ENCODE data around the gene MAP3K21. TPM values are rescaled to one million over a fixed set of nuclear protein-coding genes. Genes with fewer than 3 reads are reported as not detected.

The MAP3K21 gene
- total RNA-seq, 2 donors from 2014 or later: 0.14 to 2.8 TPM

- DNase-seq (ENCODE audit: low spot score) (no peak), ATAC-seq (ENCODE audit: insufficient number of reproducible peaks, low FRiP score, low read depth) (no peak)
- Histone ChIP-seq H3K36me3 (no peaks in the 10 kb centered on the region), H3K27me3 (replicated peaks; ENCODE audit: insufficient read depth) (no peaks in the 10 kb centered on the region), H3K9me3 (no peaks in the 10 kb centered on the region), H3K4me3 (no peak overlapping the region), H3K27ac (no peak overlapping the region), H3K4me1 (ENCODE audit: control insufficient read depth in 1 of 2, low read depth in 2 of 2) (peaks cover 3 to 13% of the 10 kb centered on the region in 2 donors)
- no peak for TF ChIP-seq CTCF (IDR thresholded peaks at IDR 0.05)
Observed at GRCh38 chr1:233333086-233333485, 5.6 kb downstream of the MAP3K21 start.

GRCh38 chr1:233334092-233334491 lies 6.6 kb downstream of the MAP3K21 start:
- no peak overlapping the region for H3K27ac ChIP-seq
- H3K27me3 ChIP-seq (replicated peaks; ENCODE audit: insufficient read depth): no peaks in the 10 kb centered on the region
- DNase-seq (ENCODE audit: low spot score) (no peak), ATAC-seq (ENCODE audit: insufficient number of reproducible peaks, low FRiP score, low read depth) (no peak)
- H3K4me3 ChIP-seq: no peak overlapping the region
- peaks cover 2 to 3% of the 10 kb centered on the region in 2 donors for H3K4me1 ChIP-seq (ENCODE audit: control insufficient read depth in 1 of 2, low read depth in 2 of 2)
- H3K9me3 ChIP-seq: no peaks in the 10 kb centered on the region
- no peaks in the 10 kb centered on the region for H3K36me3 ChIP-seq
- TF ChIP-seq CTCF (IDR thresholded peaks at IDR 0.05): no peak

- Histone ChIP-seq H3K27ac (no peak overlapping the region), H3K36me3 (no peaks in the 10 kb centered on the region), H3K9me3 (no peaks in the 10 kb centered on the region), H3K4me1 (ENCODE audit: control insufficient read depth in 1 of 2, low read depth in 2 of 2) (no peaks in the 10 kb centered on the region), H3K27me3 (replicated peaks; ENCODE audit: insufficient read depth) (no peaks in the 10 kb centered on the region), H3K4me3 (no peak overlapping the region)
- DNase-seq (ENCODE audit: low spot score) (no peak), ATAC-seq (ENCODE audit: insufficient number of reproducible peaks, low FRiP score, low read depth) (no peak)
- no peak for TF ChIP-seq CTCF (IDR thresholded peaks at IDR 0.05)
Observed at GRCh38 chr1:233336554-233337456, 9.3 kb downstream of the MAP3K21 start.

- Histone ChIP-seq H3K27me3 (replicated peaks; ENCODE audit: insufficient read depth) (no peaks in the 10 kb centered on the region), H3K4me1 (ENCODE audit: control insufficient read depth in 1 of 2, low read depth in 2 of 2) (no peaks in the 10 kb centered on the region), H3K9me3 (no peaks in the 10 kb centered on the region), H3K4me3 (no peak overlapping the region), H3K27ac (no peak overlapping the region), H3K36me3 (no peaks in the 10 kb centered on the region)
- DNase-seq (ENCODE audit: low spot score) (no peak), ATAC-seq (ENCODE audit: insufficient number of reproducible peaks, low FRiP score, low read depth) (no peak)
- TF ChIP-seq CTCF (IDR thresholded peaks at IDR 0.05): no peak
Observed at GRCh38 chr1:233337505-233337904, 10.0 kb downstream of the MAP3K21 start.

GRCh38 chr1:233338102-233338501 lies 10.6 kb downstream of the MAP3K21 start:
- DNase-seq (ENCODE audit: low spot score) (no peak), ATAC-seq (ENCODE audit: insufficient number of reproducible peaks, low FRiP score, low read depth) (no peak)
- Histone ChIP-seq H3K9me3 (no peaks in the 10 kb centered on the region), H3K27ac (no peak overlapping the region), H3K4me3 (no peak overlapping the region), H3K27me3 (replicated peaks; ENCODE audit: insufficient read depth) (no peaks in the 10 kb centered on the region), H3K4me1 (ENCODE audit: control insufficient read depth in 1 of 2, low read depth in 2 of 2) (no peaks in the 10 kb centered on the region), H3K36me3 (no peaks in the 10 kb centered on the region)
- no peak for TF ChIP-seq CTCF (IDR thresholded peaks at IDR 0.05)

Data from thoracic aorta (tissue), 2 donors.